Right ventricle myocardium inferior (tissue), 1 donor: ENCODE measurements around the gene ULBP1. TPM values are rescaled to one million over a fixed set of nuclear protein-coding genes. Genes with fewer than 3 reads are reported as not detected.
"Not testable (repeated sequence)": the region's sequence is repeated elsewhere in the genome, so short reads cannot be mapped to it uniquely, and the experiment has no call there.

Source experiments
- ATAC-seq: fragments of 200-7000 bp; cut with Tn5 transposase; one replicate; pipeline ENCODE4 v1.9.1; 2020; ENCODE audit warnings: mild to moderate bottlenecking, moderate library complexity
- DNase-seq: peaks from one replicate; pipeline ENCODE4 v3.0.0; 2021; ENCODE audit errors: missing footprints
- intact Hi-C: fragments of 100-400 bp; cut with DNase I; formaldehyde crosslinking; loops from one replicate; pipeline ENCODE4 v1.11.0; 2022
- total RNA-seq: library from RNA; stranded (reverse); fragmentation: NEBNext Ultra II Directional; extraction: Animal tissue kit (Norgen Biotek cat#: 25700); gene quantifications from one replicate; pipeline ENCODE4 v1.2.1, GENCODE V29; 2021
- donor health status: DM: no; HTN: yes; CAD: no; lungs with severe emphysema.

The ULBP1 gene
- total RNA-seq, 1 donor from 2014 or later: 0.30 TPM

DNA sequence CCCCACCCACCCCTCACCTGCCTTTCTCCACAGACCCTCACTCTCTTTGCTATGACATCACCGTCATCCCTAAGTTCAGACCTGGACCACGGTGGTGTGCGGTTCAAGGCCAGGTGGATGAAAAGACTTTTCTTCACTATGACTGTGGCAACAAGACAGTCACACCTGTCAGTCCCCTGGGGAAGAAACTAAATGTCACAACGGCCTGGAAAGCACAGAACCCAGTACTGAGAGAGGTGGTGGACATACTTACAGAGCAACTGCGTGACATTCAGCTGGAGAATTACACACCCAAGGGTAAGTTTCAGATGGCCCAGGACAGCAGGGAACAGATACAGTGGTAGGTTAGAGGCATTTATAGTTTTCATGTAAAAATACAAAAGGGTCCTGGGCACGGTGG, 18.5 kb upstream of the ULBP1 start:
- intact Hi-C loops, ATAC-seq, DNase-seq: not testable (repeated sequence)

- ATAC-seq, DNase-seq, intact Hi-C loops: not testable (repeated sequence)
These were observed 17.1 kb upstream of the ULBP1 start for GRCh38 chr6:149946631-149947030.

DNA sequence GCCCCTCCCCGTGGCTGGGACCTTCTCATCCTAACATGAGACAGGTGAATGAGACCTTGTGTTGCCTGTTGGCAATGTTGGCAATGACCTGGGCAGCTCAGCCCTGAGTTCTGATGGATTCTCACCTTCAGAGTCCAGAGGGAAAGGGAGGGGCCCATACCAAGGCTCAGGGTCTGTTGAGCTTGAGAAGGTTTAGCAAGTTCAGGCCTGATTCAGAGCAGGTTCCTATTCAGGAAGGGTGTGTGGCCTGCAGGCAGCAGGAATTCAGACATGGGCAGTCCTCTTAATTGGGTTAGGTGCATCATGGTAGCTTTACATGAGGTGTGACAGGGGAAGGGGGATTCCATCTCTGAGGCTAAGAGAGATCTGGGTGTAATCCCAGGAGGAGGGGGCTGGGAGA, 16.2 kb upstream of the ULBP1 start:
- DNase-seq, intact Hi-C loops, ATAC-seq: not testable (repeated sequence)

DNA sequence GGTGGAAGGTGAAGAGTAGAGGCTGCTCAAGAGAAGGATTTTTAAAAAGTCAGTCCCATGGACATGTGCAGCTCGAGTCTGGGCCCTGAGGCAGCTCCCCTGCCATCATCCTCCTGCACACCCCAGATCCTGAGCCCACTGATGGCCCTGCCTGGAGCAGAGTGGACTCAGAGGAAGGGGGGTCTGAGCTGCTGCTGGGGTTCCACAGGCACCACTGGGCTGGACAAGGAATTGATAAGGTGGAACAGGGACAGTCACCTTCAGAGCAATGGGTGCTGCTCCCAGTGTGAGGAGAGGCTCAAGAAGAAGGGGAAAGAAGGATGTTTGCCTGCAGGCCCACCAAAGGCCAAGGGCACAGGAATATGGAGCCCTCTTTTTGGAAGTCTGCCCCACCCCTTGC, 15.7 kb upstream of the ULBP1 start:
- ATAC-seq (no peak), DNase-seq (no peak)
- intact Hi-C loops: no loop called here

DNA sequence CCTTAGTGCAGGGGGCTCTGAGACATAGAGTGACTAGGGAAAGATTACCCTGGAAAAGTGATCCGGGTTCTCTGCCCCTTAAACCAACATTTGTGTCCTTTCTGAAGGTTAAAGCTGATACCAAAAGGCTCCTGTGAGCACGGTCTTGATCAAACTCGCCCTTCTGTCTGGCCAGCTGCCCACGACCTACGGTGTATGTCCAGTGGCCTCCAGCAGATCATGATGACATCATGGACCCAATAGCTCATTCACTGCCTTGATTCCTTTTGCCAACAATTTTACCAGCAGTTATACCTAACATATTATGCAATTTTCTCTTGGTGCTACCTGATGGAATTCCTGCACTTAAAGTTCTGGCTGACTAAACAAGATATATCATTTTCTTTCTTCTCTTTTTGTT, 15.1 kb upstream of the ULBP1 start:
- DNase-seq: no peak
- ATAC-seq: no peak
- intact Hi-C loops: no loop called here

DNA sequence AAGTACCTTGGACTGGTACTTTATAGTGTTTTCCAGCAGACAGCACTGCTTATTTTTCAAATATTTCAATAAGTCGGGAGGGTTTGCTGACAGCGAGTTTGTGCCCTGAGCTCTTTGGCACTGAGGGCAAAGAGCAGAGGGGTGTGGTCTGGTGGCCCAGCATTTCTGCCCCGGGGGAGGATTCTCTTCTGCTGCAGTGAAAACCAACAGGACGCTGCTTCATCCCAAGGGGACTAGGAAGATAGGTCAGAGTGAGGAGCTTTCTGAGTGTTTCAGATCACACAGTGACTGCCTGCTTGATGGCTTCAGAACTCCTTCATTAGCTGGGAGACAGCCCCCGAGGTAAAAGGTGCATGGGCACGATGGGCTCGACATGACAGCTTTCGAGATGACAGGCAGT, 13.3 kb upstream of the ULBP1 start:
- intact Hi-C loops: no loop called here
- DNase-seq (no peak), ATAC-seq (no peak)

GRCh38 chr6:149951096-149951495, 12.6 kb upstream of the ULBP1 start:
- no peak for ATAC-seq
- intact Hi-C loops: no loop called here
- no peak for DNase-seq

DNA sequence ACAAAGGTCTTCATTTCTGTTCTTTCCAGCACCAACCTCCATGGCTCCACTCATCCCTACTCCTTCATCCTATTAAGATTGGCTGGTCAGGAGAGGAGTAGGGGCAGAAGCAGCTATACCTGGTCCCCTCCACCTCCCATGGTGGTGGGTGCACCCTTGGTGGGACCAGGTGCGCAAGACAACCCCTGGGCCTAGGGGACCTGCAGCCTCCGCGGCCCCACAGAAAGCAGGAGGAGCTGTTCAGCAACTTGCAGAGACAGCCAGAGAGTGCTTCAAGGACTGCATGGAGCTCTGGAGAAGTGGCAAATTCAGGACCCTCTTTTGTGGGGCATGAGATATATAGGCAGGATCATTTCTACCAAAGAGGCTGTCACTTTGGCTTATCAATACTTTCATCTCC, 12.1 kb upstream of the ULBP1 start:
- ATAC-seq (no peak), DNase-seq (no peak)
- intact Hi-C loops: no loop called here

- ATAC-seq, intact Hi-C loops, DNase-seq: not testable (repeated sequence)
These were observed 10.4 kb upstream of the ULBP1 start for GRCh38 chr6:149953390-149953789.

GRCh38 chr6:149953934-149954327, 9.8 kb upstream of the ULBP1 start:
- intact Hi-C loops, DNase-seq, ATAC-seq: not testable (repeated sequence)

GRCh38 chr6:149954328-149954983, 9.3 kb upstream of the ULBP1 start:
- ATAC-seq: not testable (repeated sequence)

DNA sequence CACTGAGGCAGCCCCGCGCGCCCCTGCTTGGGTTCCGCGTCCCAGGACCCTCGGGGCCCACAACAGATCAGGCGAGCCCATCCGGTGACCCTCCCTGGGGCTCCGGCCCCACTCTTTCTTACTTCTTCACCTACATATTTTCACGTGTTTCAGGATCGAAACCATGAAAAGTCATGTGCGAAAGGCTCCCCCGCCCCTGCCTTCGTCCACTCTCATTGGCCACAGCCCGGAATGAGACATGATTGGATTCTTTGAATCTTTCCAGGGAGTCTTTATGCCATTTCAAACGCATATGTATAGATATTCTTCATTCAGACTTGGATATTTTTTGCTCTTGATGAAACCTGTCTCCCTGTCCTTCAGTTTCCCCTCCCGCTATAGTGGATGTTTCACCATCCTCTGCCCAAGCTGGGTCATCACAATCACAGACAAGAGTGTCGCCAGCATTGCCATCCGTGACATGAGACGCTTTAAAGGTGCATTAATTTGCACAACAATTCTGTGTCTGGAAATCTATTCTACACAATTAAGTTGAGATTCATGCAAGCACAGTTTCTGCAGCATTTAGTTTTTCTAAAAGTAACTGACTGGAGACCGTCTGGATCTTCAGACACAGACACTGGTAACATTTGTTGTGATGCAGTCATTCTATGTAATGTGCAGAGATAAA, 8.6 kb upstream of the ULBP1 start:
- intact Hi-C loops, ATAC-seq, DNase-seq: not testable (repeated sequence)

More at GRCh38 chr6:149954328-149954983, 9.3 kb upstream of the ULBP1 start:
- DNase-seq, intact Hi-C loops: not testable (repeated sequence)

DNA sequence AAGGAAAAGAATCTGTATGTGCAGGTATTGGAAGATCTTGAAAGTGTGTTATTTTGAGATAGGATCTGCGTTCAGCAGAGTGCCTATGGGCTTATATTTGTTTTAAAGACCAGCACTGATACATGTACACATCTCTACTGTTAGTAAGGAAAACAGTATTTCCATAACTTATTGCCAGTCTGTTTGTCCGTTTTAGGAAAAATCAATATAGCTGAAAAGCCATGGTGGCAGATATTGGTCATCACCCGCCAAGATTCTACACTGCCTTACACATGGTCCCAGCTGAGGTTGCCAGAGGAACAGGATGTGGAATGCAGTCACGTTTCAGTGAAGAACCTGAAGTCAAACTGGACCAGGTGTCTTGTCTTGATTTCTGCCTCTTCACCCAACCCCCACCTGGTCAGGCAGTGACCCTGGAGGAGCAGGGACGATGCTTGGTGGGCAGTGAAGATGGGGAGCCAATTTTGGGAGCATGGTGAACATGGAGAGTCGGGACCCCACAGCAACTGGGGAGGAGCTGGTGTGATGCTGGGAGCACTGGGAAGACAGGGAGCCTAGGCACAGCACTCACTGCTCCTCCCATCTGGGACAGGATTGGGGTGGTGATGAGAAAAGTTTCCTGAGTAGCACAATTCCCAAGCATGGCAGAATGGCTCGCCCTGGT, 8.0 kb upstream of the ULBP1 start:
- ATAC-seq, intact Hi-C loops, DNase-seq: not testable (repeated sequence)

GRCh38 chr6:149958124-149958523, 5.6 kb upstream of the ULBP1 start:
- DNase-seq, ATAC-seq, intact Hi-C loops: not testable (repeated sequence)

- ATAC-seq, intact Hi-C loops, DNase-seq: not testable (repeated sequence)
These were observed 3.9 kb upstream of the ULBP1 start for GRCh38 chr6:149959806-149960205.

- ATAC-seq: no peak
- intact Hi-C loops: no loop called here
- DNase-seq: no peak
These were observed 3.3 kb upstream of the ULBP1 start for GRCh38 chr6:149960488-149960887.

- intact Hi-C loops: no loop called here
- no peak for DNase-seq
- ATAC-seq: no peak
These were observed 1.9 kb upstream of the ULBP1 start for GRCh38 chr6:149961728-149962425.

- no peak for DNase-seq
- ATAC-seq: no peak
- intact Hi-C loops: no loop called here
These were observed 1.1 kb upstream of the ULBP1 start for GRCh38 chr6:149962461-149963211.

- DNase-seq (no peak), ATAC-seq (no peak)
- intact Hi-C loops: no loop called here
These were observed 606 bp upstream of the ULBP1 start for GRCh38 chr6:149963212-149963461.
